Activated naive CD8-positive, alpha-beta T cell treated with anti-CD3 and anti-CD28 coated beads, Interleukin-2, amount 50 U/mL, for 24 hours (primary cell): Measurements from ENCODE around the gene PCDHA1.

Source experiments
- ATAC-seq: fragments of 150-1000 bp; cut with Tn5 transposase; one replicate; pipeline ENCODE4 v1.10.0; 2021
- DNase-seq: peaks from one replicate; pipeline ENCODE4 v3.0.0; 2021
- H3K27ac Mint-ChIP-seq: one replicate; pipeline ENCODE4 v1.8.0; 2021; ENCODE audit warnings: mild to moderate bottlenecking, mixed read lengths
- H3K27me3 Mint-ChIP-seq: one replicate; pipeline ENCODE4 v1.8.0; 2021; ENCODE audit warnings: mixed read lengths
- H3K36me3 Mint-ChIP-seq: one replicate; pipeline ENCODE4 v1.8.0; 2021; ENCODE audit warnings: low read depth, mixed read lengths
- H3K4me1 Mint-ChIP-seq: one replicate; pipeline ENCODE4 v1.8.0; 2021; ENCODE audit warnings: mixed read lengths
- H3K4me3 Mint-ChIP-seq: one replicate; pipeline ENCODE4 v1.8.0; 2021; ENCODE audit warnings: mild to moderate bottlenecking, moderate library complexity, mixed read lengths
- H3K9me3 Mint-ChIP-seq: one replicate; pipeline ENCODE4 v1.8.0; 2021; ENCODE audit warnings: mixed read lengths

Gene PCDHA1

GRCh38 chr5:140966293-140967225, 180.6 kb downstream of the PCDHA1 start, which contains the start of gene PCDHAC2:
Gene PCDHAC2, plus strand, starts transcription at chr5:140966476. Its CDS starts 291 bp downstream, at chr5:140966767.
- Mint-ChIP-seq H3K27ac (no peak within 1 kb of the TSS), H3K4me1 (peaks cover 2% of the 10 kb centered on the region), H3K36me3 (no peaks in the 10 kb centered on the region), H3K4me3 (no peak within 1 kb of the TSS), H3K27me3 (peaks cover 37% of the 10 kb centered on the region), H3K9me3 (no peaks in the 10 kb centered on the region)
- DNase-seq, result no peak
- ATAC-seq, result no peak

- peaks cover 35% of the 10 kb centered on the region for H3K27me3 Mint-ChIP-seq
These were observed 181.4 kb downstream of the PCDHA1 start for GRCh38 chr5:140967226-140967893.

GRCh38 chr5:140969880-140970279, 183.9 kb downstream of the PCDHA1 start:
- peaks cover 26% of the 10 kb centered on the region for H3K27me3 Mint-ChIP-seq
- ATAC-seq (no peak), DNase-seq (no peak)
- H3K27ac Mint-ChIP-seq, result no peak overlapping the region
- peaks cover 2% of the 10 kb centered on the region for H3K4me1 Mint-ChIP-seq
- no peaks in the 10 kb centered on the region for H3K9me3 Mint-ChIP-seq
- H3K4me3 Mint-ChIP-seq, result no peak overlapping the region
- H3K36me3 Mint-ChIP-seq, result no peaks in the 10 kb centered on the region

More at GRCh38 chr5:140967226-140967893, 181.4 kb downstream of the PCDHA1 start:
- ATAC-seq (no peak), DNase-seq (no peak)
- H3K4me3 Mint-ChIP-seq, result no peak overlapping the region
- H3K9me3 Mint-ChIP-seq, result no peaks in the 10 kb centered on the region
- peaks cover 2% of the 10 kb centered on the region for H3K4me1 Mint-ChIP-seq
- no peak overlapping the region for H3K27ac Mint-ChIP-seq
- H3K36me3 Mint-ChIP-seq, result no peaks in the 10 kb centered on the region

- Mint-ChIP-seq H3K9me3 (no peaks in the 10 kb centered on the region), H3K4me1 (no peaks in the 10 kb centered on the region), H3K27ac (no peak overlapping the region), H3K4me3 (no peak overlapping the region), H3K27me3 (peaks cover 3% of the 10 kb centered on the region), H3K36me3 (no peaks in the 10 kb centered on the region)
- DNase-seq (no peak), ATAC-seq (no peak)
These were observed 187.6 kb downstream of the PCDHA1 start for GRCh38 chr5:140973550-140973949.

- no peaks in the 10 kb centered on the region for H3K4me1 Mint-ChIP-seq
- no peak overlapping the region for H3K27ac Mint-ChIP-seq
- ATAC-seq, result no peak
- H3K9me3 Mint-ChIP-seq, result peaks cover 4% of the 10 kb centered on the region
- no peak overlapping the region for H3K4me3 Mint-ChIP-seq
- no peak for DNase-seq
- no peaks in the 10 kb centered on the region for H3K36me3 Mint-ChIP-seq
- H3K27me3 Mint-ChIP-seq, result peaks cover 3% of the 10 kb centered on the region
These were observed 191.1 kb downstream of the PCDHA1 start for GRCh38 chr5:140977003-140977402.

GRCh38 chr5:140978260-140978659, 192.3 kb downstream of the PCDHA1 start:
- no peak for DNase-seq
- H3K36me3 Mint-ChIP-seq, result no peaks in the 10 kb centered on the region
- peaks cover 5% of the 10 kb centered on the region for H3K27me3 Mint-ChIP-seq
- ATAC-seq, result no peak
- H3K27ac Mint-ChIP-seq, result no peak overlapping the region
- H3K4me1 Mint-ChIP-seq, result no peaks in the 10 kb centered on the region
- H3K4me3 Mint-ChIP-seq, result no peak overlapping the region
- H3K9me3 Mint-ChIP-seq, result peaks cover 4% of the 10 kb centered on the region

GRCh38 chr5:140978983-140979382, 193.0 kb downstream of the PCDHA1 start:
- H3K9me3 Mint-ChIP-seq, result peaks cover 4% of the 10 kb centered on the region
- peaks cover 5% of the 10 kb centered on the region for H3K27me3 Mint-ChIP-seq
- ATAC-seq (no peak), DNase-seq (no peak)
- H3K4me3 Mint-ChIP-seq, result no peak overlapping the region
- H3K4me1 Mint-ChIP-seq, result no peaks in the 10 kb centered on the region
- H3K27ac Mint-ChIP-seq, result no peak overlapping the region
- H3K36me3 Mint-ChIP-seq, result no peaks in the 10 kb centered on the region

- H3K4me1 Mint-ChIP-seq, result no peaks in the 10 kb centered on the region
- H3K27ac Mint-ChIP-seq, result no peak overlapping the region
- no peak overlapping the region for H3K4me3 Mint-ChIP-seq
- peaks cover 7% of the 10 kb centered on the region for H3K27me3 Mint-ChIP-seq
- ATAC-seq (no peak), DNase-seq (no peak)
- H3K36me3 Mint-ChIP-seq, result no peaks in the 10 kb centered on the region
- peaks cover 4% of the 10 kb centered on the region for H3K9me3 Mint-ChIP-seq
These were observed 196.3 kb downstream of the PCDHA1 start for GRCh38 chr5:140982083-140982716.

- Mint-ChIP-seq H3K27ac (no peak overlapping the region), H3K9me3 (peaks cover 4% of the 10 kb centered on the region), H3K4me3 (no peak overlapping the region), H3K36me3 (no peaks in the 10 kb centered on the region), H3K4me1 (no peaks in the 10 kb centered on the region), H3K27me3 (peaks cover 7% of the 10 kb centered on the region)
- ATAC-seq (no peak), DNase-seq (no peak)
These were observed 200.2 kb downstream of the PCDHA1 start for GRCh38 chr5:140986117-140986521.

GRCh38 chr5:140988100-140988499, 202.2 kb downstream of the PCDHA1 start:
- Mint-ChIP-seq H3K4me3 (no peak overlapping the region), H3K36me3 (no peaks in the 10 kb centered on the region), H3K9me3 (no peaks in the 10 kb centered on the region), H3K4me1 (no peaks in the 10 kb centered on the region), H3K27me3 (peaks cover 8% of the 10 kb centered on the region), H3K27ac (no peak overlapping the region)
- DNase-seq (no peak), ATAC-seq (no peak)

GRCh38 chr5:140988608-140989007, 202.7 kb downstream of the PCDHA1 start:
- Mint-ChIP-seq H3K36me3 (no peaks in the 10 kb centered on the region), H3K4me3 (no peak overlapping the region), H3K27me3 (peaks cover 8% of the 10 kb centered on the region)

GRCh38 chr5:140989254-140990020, 203.5 kb downstream of the PCDHA1 start:
- DNase-seq (no peak), ATAC-seq (no peak)
- Mint-ChIP-seq H3K4me1 (no peaks in the 10 kb centered on the region), H3K36me3 (no peaks in the 10 kb centered on the region), H3K27me3 (peaks cover 8% of the 10 kb centered on the region), H3K27ac (no peak overlapping the region), H3K4me3 (no peak overlapping the region), H3K9me3 (no peaks in the 10 kb centered on the region)

More at GRCh38 chr5:140988608-140989007, 202.7 kb downstream of the PCDHA1 start:
- H3K27ac Mint-ChIP-seq, result no peak overlapping the region
- H3K4me1 Mint-ChIP-seq, result no peaks in the 10 kb centered on the region
- no peak for DNase-seq
- no peak for ATAC-seq
- H3K9me3 Mint-ChIP-seq, result no peaks in the 10 kb centered on the region

- Mint-ChIP-seq H3K36me3 (no peaks in the 10 kb centered on the region), H3K27me3 (peaks cover 5% of the 10 kb centered on the region), H3K27ac (no peak overlapping the region), H3K9me3 (no peaks in the 10 kb centered on the region), H3K4me3 (no peak overlapping the region), H3K4me1 (no peaks in the 10 kb centered on the region)
- ATAC-seq (no peak), DNase-seq (no peak)
These were observed 206.9 kb downstream of the PCDHA1 start for GRCh38 chr5:140992828-140993227.

GRCh38 chr5:140996060-140996459, 210.1 kb downstream of the PCDHA1 start:
- Mint-ChIP-seq H3K4me1 (no peaks in the 10 kb centered on the region), H3K27ac (no peak overlapping the region), H3K9me3 (no peaks in the 10 kb centered on the region), H3K36me3 (no peaks in the 10 kb centered on the region), H3K4me3 (no peak overlapping the region), H3K27me3 (peaks cover 14% of the 10 kb centered on the region)
- ATAC-seq (no peak), DNase-seq (no peak)
